Osteoblast (primary cell): Measurements from ENCODE around the gene MYL1. TPM values are rescaled to one million over a fixed set of nuclear protein-coding genes. Genes with fewer than 3 reads are reported as not detected.

Experiments
- DNase-seq: peaks from one replicate; pipeline ENCODE4 v3.0.0; 2011; ENCODE audit warnings: low spot score, mixed read lengths; ENCODE audit not compliant: insufficient read length; ENCODE audit errors: missing footprints
- H2AFZ ChIP-seq: 2 replicates; pipeline ENCODE4 v1.6.0; 2011; ENCODE audit warnings: mild to moderate bottlenecking, low read length
- H3K27ac ChIP-seq: 2 replicates; pipeline ENCODE4 v1.5.1; 2011; ENCODE audit warnings: mild to moderate bottlenecking, low read depth, low read length, moderate library complexity
- H3K27me3 ChIP-seq: 2 replicates; pipeline ENCODE4 v1.6.0; 2012; ENCODE audit warnings: mild to moderate bottlenecking, control low read depth, inconsistent platforms, low read length, moderate library complexity; ENCODE audit not compliant: insufficient read depth
- H3K36me3 ChIP-seq: 2 replicates; pipeline ENCODE4 v1.5.1; 2011; ENCODE audit warnings: mild to moderate bottlenecking, low read length, control low read depth, moderate library complexity; ENCODE audit not compliant: insufficient read depth
- H3K4me1 ChIP-seq: 2 replicates; pipeline ENCODE4 v1.5.1; 2011; ENCODE audit warnings: mild to moderate bottlenecking, low read length, control low read depth, moderate library complexity; ENCODE audit not compliant: insufficient read depth
- H3K4me2 ChIP-seq: 2 replicates; pipeline ENCODE4 v1.6.0; 2011; ENCODE audit warnings: mild to moderate bottlenecking, low read length; ENCODE audit not compliant: insufficient read depth
- H3K4me3 ChIP-seq: fragments of 200-600 bp; sonication (generic); 3 replicates; pipeline ENCODE4 v1.5.1; 2012; ENCODE audit warnings: mild to moderate bottlenecking, low read length, inconsistent platforms; ENCODE audit not compliant: insufficient read depth
- H3K79me2 ChIP-seq: 2 replicates; pipeline ENCODE4 v1.6.0; 2012; ENCODE audit warnings: mild to moderate bottlenecking, low read length, control low read depth, inconsistent platforms; ENCODE audit not compliant: insufficient read depth
- H3K9me3 ChIP-seq: 2 replicates; pipeline ENCODE4 v1.5.1; 2011; ENCODE audit warnings: low read depth, low read length, control low read depth
- H4K20me1 ChIP-seq: 2 replicates; pipeline ENCODE4 v1.6.0; 2012; ENCODE audit warnings: mild to moderate bottlenecking, low read length, control low read depth; ENCODE audit not compliant: insufficient read depth
- CTCF ChIP-seq: IDR thresholded peaks from 2 replicates; pipeline ENCODE4 v1.5.1; 2011; ENCODE audit warnings: mild to moderate bottlenecking, low read depth, low read length, moderate library complexity; ENCODE audit errors: extremely low read depth
- total RNA-seq: library from RNA; depleted of rRNA; stranded (reverse); fragments of >200 nt; gene quantifications from 2 replicates; pipeline ENCODE4 v1.2.3, GENCODE V29; 2012

MYL1 gene
- total RNA-seq, 1 donor = not detected

DNA sequence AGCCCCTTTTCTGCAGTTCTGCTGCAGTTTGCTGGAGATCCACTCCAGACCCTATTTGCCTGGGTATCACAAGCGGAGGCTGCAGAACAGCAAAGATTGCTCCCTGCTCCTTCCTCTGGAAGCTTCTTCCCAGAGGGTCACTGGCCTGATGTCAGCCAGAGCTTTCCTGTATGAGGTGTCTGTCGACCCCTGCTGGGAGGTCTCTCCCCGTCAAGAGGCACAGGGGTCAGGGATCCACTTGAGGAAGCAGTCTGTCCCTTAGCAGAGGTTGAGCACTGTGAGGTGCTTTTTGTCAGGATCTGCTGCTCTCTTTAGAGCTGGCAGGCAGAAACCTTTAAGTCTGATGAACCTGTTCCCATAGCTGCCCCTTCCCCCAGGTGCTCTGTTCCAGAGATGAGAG lies 42.0 kb upstream of the MYL1 start:
- no peaks in the 10 kb centered on the region for H4K20me1 ChIP-seq
- H3K27ac ChIP-seq = no peak overlapping the region
- no peak overlapping the region for H3K4me2 ChIP-seq
- no peaks in the 10 kb centered on the region for H3K27me3 ChIP-seq
- no peak for DNase-seq
- no peaks in the 10 kb centered on the region for H3K36me3 ChIP-seq
- TF ChIP-seq CTCF = no peak
- H3K4me3 ChIP-seq = no peak overlapping the region
- H3K79me2 ChIP-seq = no peaks in the 10 kb centered on the region
- H2AFZ ChIP-seq = no peak overlapping the region
- H3K9me3 ChIP-seq = no peaks in the 10 kb centered on the region
- no peaks in the 10 kb centered on the region for H3K4me1 ChIP-seq

- no peaks in the 10 kb centered on the region for H4K20me1 ChIP-seq
- DNase-seq = no peak
- no peaks in the 10 kb centered on the region for H3K36me3 ChIP-seq
- no peak overlapping the region for H3K4me2 ChIP-seq
- no peaks in the 10 kb centered on the region for H3K4me1 ChIP-seq
- no peak overlapping the region for H2AFZ ChIP-seq
- no peak overlapping the region for H3K27ac ChIP-seq
- H3K4me3 ChIP-seq = no peak overlapping the region
- no peaks in the 10 kb centered on the region for H3K27me3 ChIP-seq
- H3K9me3 ChIP-seq = no peaks in the 10 kb centered on the region
- no peaks in the 10 kb centered on the region for H3K79me2 ChIP-seq
- no peak for TF ChIP-seq CTCF
Measured at GRCh38 chr2:210337159-210337558, 22.2 kb upstream of the MYL1 start.

- no peak for DNase-seq
- H2AFZ ChIP-seq = no peak overlapping the region
- H4K20me1 ChIP-seq = no peaks in the 10 kb centered on the region
- H3K4me1 ChIP-seq = no peaks in the 10 kb centered on the region
- no peaks in the 10 kb centered on the region for H3K79me2 ChIP-seq
- no peaks in the 10 kb centered on the region for H3K27me3 ChIP-seq
- no peak overlapping the region for H3K4me2 ChIP-seq
- H3K36me3 ChIP-seq = no peaks in the 10 kb centered on the region
- no peak overlapping the region for H3K27ac ChIP-seq
- no peak for TF ChIP-seq CTCF
- no peaks in the 10 kb centered on the region for H3K9me3 ChIP-seq
- H3K4me3 ChIP-seq = no peak overlapping the region
Measured at GRCh38 chr2:210324906-210325305, 9.9 kb upstream of the MYL1 start.

DNA sequence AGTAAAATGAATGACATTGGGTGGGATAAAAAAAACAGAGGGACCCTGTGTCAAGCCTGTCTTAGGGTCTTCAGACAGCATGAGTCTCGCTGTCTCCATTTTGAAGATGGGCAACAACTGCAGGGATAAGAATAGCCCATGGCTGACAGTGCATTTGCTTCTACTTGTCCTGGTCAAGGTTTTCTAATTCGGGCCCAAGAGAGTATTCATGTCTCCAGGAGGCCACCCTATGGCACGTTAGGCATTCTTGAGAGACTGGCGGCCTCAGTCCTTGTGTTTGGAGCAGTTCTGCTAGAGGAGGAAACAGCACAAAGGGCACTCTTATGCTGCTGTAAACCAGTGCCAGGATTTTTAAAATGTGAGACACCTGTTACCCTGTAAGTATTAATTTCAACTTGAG lies 9.5 kb upstream of the MYL1 start:
- Histone ChIP-seq H2AFZ (no peak overlapping the region), H3K36me3 (no peaks in the 10 kb centered on the region), H3K4me1 (no peaks in the 10 kb centered on the region), H3K4me3 (no peak overlapping the region), H3K79me2 (no peaks in the 10 kb centered on the region), H3K9me3 (no peaks in the 10 kb centered on the region), H3K4me2 (no peak overlapping the region), H4K20me1 (no peaks in the 10 kb centered on the region), H3K27me3 (no peaks in the 10 kb centered on the region), H3K27ac (no peak overlapping the region)
- no peak for TF ChIP-seq CTCF
- DNase-seq = no peak
